Measurements from ENCODE around the gene PDCD4. TPM values are rescaled to one million over a fixed set of nuclear protein-coding genes. Genes with fewer than 3 reads are reported as not detected.
"Not testable (repeated sequence)": the region's sequence is repeated elsewhere in the genome, so short reads cannot be mapped to it uniquely, and the experiment has no call there.

The PDCD4 gene
- total and polyA plus RNA-seq, 9 of the 15 experiments (the other 6 are each of a cell fraction or from before 2014, with no cell fraction given), result 12.9 to 44.1 (median 33.7) TPM

DNA sequence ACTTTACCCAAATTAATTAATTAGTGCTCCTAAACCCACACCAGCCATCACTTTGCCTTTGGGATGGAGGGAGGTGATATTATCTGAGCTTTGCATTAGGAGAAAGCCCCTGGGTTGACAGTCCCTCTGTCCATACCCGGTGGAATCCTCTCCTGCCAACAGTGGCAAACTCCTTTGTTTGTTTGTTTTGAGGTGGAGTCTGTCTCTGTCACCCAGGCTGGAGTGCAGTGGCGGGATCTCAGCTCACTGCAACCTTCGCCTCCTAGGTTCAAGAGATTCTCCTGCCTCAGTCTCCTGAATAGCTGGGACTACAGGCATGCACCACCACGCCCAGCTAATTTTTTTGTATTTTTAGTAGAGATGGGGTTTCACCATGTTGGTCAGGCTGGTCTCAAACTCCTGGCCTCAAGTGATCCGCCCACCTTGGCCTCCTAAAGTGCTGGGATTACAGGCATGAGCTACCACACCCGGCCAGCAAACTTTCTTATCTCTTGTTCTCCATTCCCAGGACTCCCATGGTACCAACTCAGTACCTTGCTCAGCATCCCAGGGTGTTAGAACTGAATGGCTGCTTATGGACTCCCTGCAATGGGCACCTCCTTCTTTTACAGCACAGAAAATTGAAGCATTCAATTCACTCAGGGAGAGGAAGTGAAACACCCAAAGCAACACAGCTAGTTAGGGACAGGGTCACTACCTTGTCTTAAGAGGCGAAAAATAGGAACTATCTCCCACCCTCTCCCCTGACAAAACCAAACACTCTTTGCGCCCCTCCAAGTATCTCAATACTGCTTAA is 4.5 kb upstream of the PDCD4 start:
- intact Hi-C loops (cut with micrococcal nuclease); H3K4me2 ChIP-seq (ENCODE audit: insufficient read depth, low read length); H4K20me1 ChIP-seq (replicated peaks; ENCODE audit: control insufficient read depth, insufficient read depth, low read length); H3K27me3 ChIP-seq (ENCODE audit: control insufficient read depth in 2 of 2, insufficient read depth in 2 of 2, low read length in 2 of 2); ATAC-seq; DNase-seq (ENCODE audit: extremely low read depth in 1 of 4, low spot score in 3 of 4); in situ Hi-C loops (cut with MboI); BruUV-seq (replicated peaks); H3K9me3 ChIP-seq (replicated peaks; ENCODE audit: control insufficient read depth, insufficient read depth, low read depth, low read length); H3K79me2 ChIP-seq (ENCODE audit: control insufficient read depth, insufficient read depth, low read length); H3K9ac ChIP-seq (ENCODE audit: insufficient read depth in 1 of 2, low read depth in 2 of 2, low read length in 2 of 2); H3K36me3 ChIP-seq (ENCODE audit: control insufficient read depth, insufficient read depth, low read length); FAIRE-seq; H3K4me3 ChIP-seq; H3K27ac ChIP-seq (ENCODE audit: extremely low read depth, low read depth, low read length); H3K9me1 ChIP-seq (ENCODE audit: control insufficient read depth, insufficient read depth, low read length); CTCF ChIA-PET (ENCODE audit: low intra/inter-chr PET ratio): not testable (repeated sequence)
- peak overlapping the region; percentile 75 for H2AFZ ChIP-seq (ENCODE audit: low read depth, low read length)
- POLR2A ChIA-PET, result interaction anchor here (0.9 to 1.1 kb wide), 2 partner anchors 9 to 51 kb away, joined by 3 read pairs; no protein-coding TSS in a partner anchor
- 47% methylated on average over 7 of the region's 8 CpGs for WGBS (ENCODE audit: insufficient coverage, low coverage, missing lambda C conversion rate)
- peaks cover 16 to 55% of the 10 kb centered on the region in 2 experiments for H3K4me1 ChIP-seq (replicated peaks in 1 of 2; ENCODE audit: control insufficient read depth in 2 of 2, insufficient read depth in 2 of 2, low read length in 2 of 2)

DNA sequence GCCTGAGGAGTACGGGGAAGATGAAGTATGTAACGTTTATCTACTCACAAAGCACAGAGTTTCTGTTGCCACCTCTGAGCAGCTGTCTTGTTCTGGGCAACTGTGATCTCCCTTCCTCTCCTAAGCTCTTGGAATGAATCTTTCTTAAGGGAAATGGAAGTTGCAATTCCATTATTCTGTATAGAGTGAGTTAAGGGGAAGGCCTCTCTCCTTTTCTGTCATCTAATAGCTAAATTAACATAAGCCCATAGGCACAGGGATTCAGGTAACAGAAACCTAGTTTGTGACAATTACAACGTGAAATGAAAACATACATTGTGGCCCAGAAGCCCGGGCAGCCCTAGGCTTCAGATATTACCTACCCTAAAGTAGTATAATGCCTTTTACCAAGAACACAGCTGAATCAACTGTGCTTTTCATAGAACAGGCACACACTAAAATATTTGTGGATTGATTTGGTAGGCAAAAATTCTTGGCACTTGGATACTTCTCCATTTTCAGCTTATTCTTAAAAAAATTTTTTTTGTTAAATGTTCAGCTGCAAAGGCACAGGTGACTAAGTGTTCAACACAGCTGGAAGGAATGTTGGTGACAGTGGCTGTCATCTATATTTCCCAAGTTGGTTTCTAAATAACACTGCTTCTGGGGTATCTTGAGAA is 3.8 kb upstream of the PDCD4 start:
- Histone ChIP-seq H3K36me3 (ENCODE audit: control insufficient read depth, insufficient read depth, low read length) (no peaks in the 10 kb centered on the region), H3K9me1 (ENCODE audit: control insufficient read depth, insufficient read depth, low read length) (no peaks in the 10 kb centered on the region), H3K4me1 (replicated peaks in 1 of 2; ENCODE audit: control insufficient read depth in 2 of 2, insufficient read depth in 2 of 2, low read length in 2 of 2) (peaks cover 20 to 49% of the 10 kb centered on the region in 2 experiments), H4K20me1 (replicated peaks; ENCODE audit: control insufficient read depth, insufficient read depth, low read length) (no peaks in the 10 kb centered on the region), H3K4me2 (ENCODE audit: insufficient read depth, low read length) (no peak overlapping the region; the same call in 1 of the 2 replicates), H3K27me3 (ENCODE audit: control insufficient read depth in 2 of 2, insufficient read depth in 2 of 2, low read length in 2 of 2) (no peaks in the 10 kb centered on the region), H3K4me3 (no peak overlapping the region), H3K9ac (ENCODE audit: insufficient read depth in 1 of 2, low read depth in 2 of 2, low read length in 2 of 2) (peak overlapping the region in 1 of 2 experiments; percentile 36; a peak in 2 of 4 replicates), H3K79me2 (ENCODE audit: control insufficient read depth, insufficient read depth, low read length) (peaks cover 3% of the 10 kb centered on the region; the same call in 2 of the 3 replicates), H2AFZ (ENCODE audit: low read depth, low read length) (peak overlapping the region; percentile 75), H3K27ac (ENCODE audit: extremely low read depth, low read depth, low read length) (no peak overlapping the region; the same call in 2 of the 3 replicates), H3K9me3 (replicated peaks; ENCODE audit: control insufficient read depth, insufficient read depth, low read depth, low read length) (no peaks in the 10 kb centered on the region)
- in situ Hi-C loops (cut with MboI) (no loop called here), intact Hi-C loops (cut with micrococcal nuclease) (no loop called here)
- ChIA-PET CTCF (ENCODE audit: low intra/inter-chr PET ratio) (no interaction called here), POLR2A (interaction anchor here (0.8 to 1.1 kb wide), 3 partner anchors 10 to 50 kb away, joined by 3 to 5 read pairs (median 3); no protein-coding TSS in a partner anchor)
- BruUV-seq (replicated peaks), result no TSS peak
- FAIRE-seq (no peak), ATAC-seq (no peak), DNase-seq (ENCODE audit: extremely low read depth in 1 of 4, low spot score in 3 of 4) (no peak)
- 17% methylated on average over 4 of the region's 4 CpGs for WGBS (ENCODE audit: insufficient coverage, low coverage, missing lambda C conversion rate)
- TF ChIP-seq, protein P1, sequence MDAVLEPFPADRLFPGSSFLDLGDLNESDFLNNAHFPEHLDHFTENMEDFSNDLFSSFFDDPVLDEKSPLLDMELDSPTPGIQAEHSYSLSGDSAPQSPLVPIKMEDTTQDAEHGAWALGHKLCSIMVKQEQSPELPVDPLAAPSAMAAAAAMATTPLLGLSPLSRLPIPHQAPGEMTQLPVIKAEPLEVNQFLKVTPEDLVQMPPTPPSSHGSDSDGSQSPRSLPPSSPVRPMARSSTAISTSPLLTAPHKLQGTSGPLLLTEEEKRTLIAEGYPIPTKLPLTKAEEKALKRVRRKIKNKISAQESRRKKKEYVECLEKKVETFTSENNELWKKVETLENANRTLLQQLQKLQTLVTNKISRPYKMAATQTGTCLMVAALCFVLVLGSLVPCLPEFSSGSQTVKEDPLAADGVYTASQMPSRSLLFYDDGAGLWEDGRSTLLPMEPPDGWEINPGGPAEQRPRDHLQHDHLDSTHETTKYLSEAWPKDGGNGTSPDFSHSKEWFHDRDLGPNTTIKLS (IDR thresholded peaks at IDR 0.05; ENCODE audit: borderline replicate concordance, low read depth), result no peak
- TF ChIP-seq NR2C2 (CRISPR knock-in tag; IDR thresholded peaks at IDR 0.05) (no peak), NR2C2 (tag; IDR thresholded peaks at IDR 0.05) (no peak), MCM5 (IDR thresholded peaks at IDR 0.05; ENCODE audit: low read depth) (no peak), CBX3 (IDR thresholded peaks at IDR 0.05; ENCODE audit: borderline replicate concordance in 1 of 2, low read length in 2 of 2) (no peak), CBFB (CRISPR knock-in tag; IDR thresholded peaks at IDR 0.05) (no peak), ZNF707 (CRISPR knock-in tag; conservative IDR thresholded peaks at IDR 0.05) (no peak), EP400 (IDR thresholded peaks at IDR 0.05) (no peak), PCBP2 (IDR thresholded peaks at IDR 0.05; ENCODE audit: low read depth, low read length, poor library complexity, severe bottlenecking) (no peak), NCOA1 (IDR thresholded peaks at IDR 0.05; ENCODE audit: low read depth) (no peak), ATF7 (IDR thresholded peaks at IDR 0.05) (no peak)
- TF ChIP-seq, protein P2, sequence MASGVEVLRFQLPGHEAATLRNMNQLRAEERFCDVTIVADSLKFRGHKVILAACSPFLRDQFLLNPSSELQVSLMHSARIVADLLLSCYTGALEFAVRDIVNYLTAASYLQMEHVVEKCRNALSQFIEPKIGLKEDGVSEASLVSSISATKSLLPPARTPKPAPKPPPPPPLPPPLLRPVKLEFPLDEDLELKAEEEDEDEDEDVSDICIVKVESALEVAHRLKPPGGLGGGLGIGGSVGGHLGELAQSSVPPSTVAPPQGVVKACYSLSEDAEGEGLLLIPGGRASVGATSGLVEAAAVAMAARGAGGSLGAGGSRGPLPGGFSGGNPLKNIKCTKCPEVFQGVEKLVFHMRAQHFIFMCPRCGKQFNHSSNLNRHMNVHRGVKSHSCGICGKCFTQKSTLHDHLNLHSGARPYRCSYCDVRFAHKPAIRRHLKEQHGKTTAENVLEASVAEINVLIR (CRISPR knock-in tag; IDR thresholded peaks at IDR 0.05), result no peak
